Measurements from ENCODE around the gene NUDCD3. TPM values are rescaled to one million over a fixed set of nuclear protein-coding genes. Genes with fewer than 3 reads are reported as not detected.
"Not testable (repeated sequence)": the region's sequence is repeated elsewhere in the genome, so short reads cannot be mapped to it uniquely, and the experiment has no call there.

Gene NUDCD3
- total and polyA plus RNA-seq, 2 experiments from 2014 or later, result 54.7 to 60.8 TPM

DNA sequence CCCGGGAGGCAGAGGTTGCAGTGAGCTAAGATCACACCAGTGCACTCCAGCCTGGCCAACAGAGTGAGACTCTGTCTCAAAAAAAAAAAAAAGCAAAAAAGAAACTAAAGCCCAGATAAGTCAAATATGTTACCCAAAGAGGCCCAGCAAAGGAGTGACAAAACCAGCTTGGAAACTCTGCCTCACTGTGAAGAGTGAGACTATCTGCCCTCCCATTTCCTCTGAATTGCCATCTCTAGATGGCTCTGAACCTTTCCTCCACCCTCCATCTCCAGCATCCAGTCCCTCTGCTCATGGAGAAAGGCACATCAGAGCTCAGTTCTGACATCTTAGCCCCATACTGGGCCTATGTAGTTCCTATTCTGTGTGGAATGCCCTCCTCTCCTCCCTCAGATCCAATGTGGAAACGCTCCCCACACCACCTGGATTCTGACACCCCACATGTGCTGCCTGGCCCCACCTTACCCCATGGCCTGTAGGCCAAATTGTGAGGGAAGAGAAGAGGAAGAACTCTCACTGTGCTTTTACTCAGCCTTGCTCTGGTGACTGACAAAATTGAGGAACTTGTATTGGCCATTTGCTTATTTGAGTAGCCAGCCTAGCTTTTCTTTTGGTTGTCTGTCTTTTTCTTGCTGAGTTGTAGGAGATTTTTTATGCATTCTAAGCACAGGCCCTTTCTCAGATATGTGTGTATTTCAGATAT is 18.0 kb upstream of the NUDCD3 start:
- TF ChIP-seq EZH2phosphoT487 (IDR thresholded peaks at IDR 0.05; ENCODE audit: low read depth, severe bottlenecking, unreplicated experiment) (no peak), EZH2 (IDR thresholded peaks at IDR 0.05; ENCODE audit: borderline replicate concordance) (no peak), CTCF (IDR thresholded peaks at IDR 0.05; ENCODE audit: poor library complexity) (no peak)
- peaks cover 8% of the 10 kb centered on the region for H3K4me1 ChIP-seq (ENCODE audit: insufficient read depth)
- H3K79me2 ChIP-seq, result no peaks in the 10 kb centered on the region
- H3K9me3 ChIP-seq (ENCODE audit: low read depth), result no peaks in the 10 kb centered on the region
- no peaks in the 10 kb centered on the region for H3K36me3 ChIP-seq (replicated peaks; ENCODE audit: insufficient read depth, low read depth)
- H3K9me2 ChIP-seq (replicated peaks; ENCODE audit: insufficient read depth), result no peaks in the 10 kb centered on the region
- 64% methylated on average over 2 of the region's 2 CpGs for WGBS (ENCODE audit: low lambda C conversion rate, missing lambda C conversion rate)
- H3K27me3 ChIP-seq, result no peaks in the 10 kb centered on the region
- H3K27ac ChIP-seq, result no peak overlapping the region
- no peaks in the 10 kb centered on the region for H4K20me1 ChIP-seq (ENCODE audit: insufficient read depth, poor library complexity, severe bottlenecking)
- H3K4me2 ChIP-seq, result no peak overlapping the region
- H3K4me3 ChIP-seq, result no peak overlapping the region
- H2AFZ ChIP-seq, result no peak overlapping the region
- no peak for DNase-seq (ENCODE audit: low spot score)

GRCh38 chr7:44506592-44507288 is 16.3 kb upstream of the NUDCD3 start:
- H4K20me1 ChIP-seq (ENCODE audit: insufficient read depth, poor library complexity, severe bottlenecking); DNase-seq (ENCODE audit: low spot score); H3K36me3 ChIP-seq (replicated peaks; ENCODE audit: insufficient read depth, low read depth); H3K4me2 ChIP-seq; H3K27ac ChIP-seq; H3K9me2 ChIP-seq (replicated peaks; ENCODE audit: insufficient read depth); H3K9me3 ChIP-seq (ENCODE audit: low read depth); H3K27me3 ChIP-seq; H2AFZ ChIP-seq; H3K4me1 ChIP-seq (ENCODE audit: insufficient read depth); H3K4me3 ChIP-seq; H3K79me2 ChIP-seq: not testable (repeated sequence)
- WGBS (ENCODE audit: low lambda C conversion rate, missing lambda C conversion rate), result 77% methylated on average over 3 of the region's 3 CpGs

GRCh38 chr7:44505595-44505994 is 15.1 kb upstream of the NUDCD3 start:
- Histone ChIP-seq H4K20me1 (ENCODE audit: insufficient read depth, poor library complexity, severe bottlenecking) (no peaks in the 10 kb centered on the region), H3K9me3 (ENCODE audit: low read depth) (no peaks in the 10 kb centered on the region), H2AFZ (no peak overlapping the region), H3K36me3 (replicated peaks; ENCODE audit: insufficient read depth, low read depth) (no peaks in the 10 kb centered on the region), H3K9me2 (replicated peaks; ENCODE audit: insufficient read depth) (no peaks in the 10 kb centered on the region), H3K27me3 (no peaks in the 10 kb centered on the region), H3K4me3 (no peak overlapping the region), H3K79me2 (no peaks in the 10 kb centered on the region), H3K4me2 (no peak overlapping the region), H3K27ac (no peak overlapping the region), H3K4me1 (ENCODE audit: insufficient read depth) (no peaks in the 10 kb centered on the region)
- TF ChIP-seq EZH2phosphoT487 (IDR thresholded peaks at IDR 0.05; ENCODE audit: low read depth, severe bottlenecking, unreplicated experiment) (no peak), EZH2 (IDR thresholded peaks at IDR 0.05; ENCODE audit: borderline replicate concordance) (no peak), CTCF (IDR thresholded peaks at IDR 0.05; ENCODE audit: poor library complexity) (no peak)
- DNase-seq (ENCODE audit: low spot score), result no peak
- WGBS (ENCODE audit: low lambda C conversion rate, missing lambda C conversion rate), result 86% methylated on average over 3 of the region's 3 CpGs

DNA sequence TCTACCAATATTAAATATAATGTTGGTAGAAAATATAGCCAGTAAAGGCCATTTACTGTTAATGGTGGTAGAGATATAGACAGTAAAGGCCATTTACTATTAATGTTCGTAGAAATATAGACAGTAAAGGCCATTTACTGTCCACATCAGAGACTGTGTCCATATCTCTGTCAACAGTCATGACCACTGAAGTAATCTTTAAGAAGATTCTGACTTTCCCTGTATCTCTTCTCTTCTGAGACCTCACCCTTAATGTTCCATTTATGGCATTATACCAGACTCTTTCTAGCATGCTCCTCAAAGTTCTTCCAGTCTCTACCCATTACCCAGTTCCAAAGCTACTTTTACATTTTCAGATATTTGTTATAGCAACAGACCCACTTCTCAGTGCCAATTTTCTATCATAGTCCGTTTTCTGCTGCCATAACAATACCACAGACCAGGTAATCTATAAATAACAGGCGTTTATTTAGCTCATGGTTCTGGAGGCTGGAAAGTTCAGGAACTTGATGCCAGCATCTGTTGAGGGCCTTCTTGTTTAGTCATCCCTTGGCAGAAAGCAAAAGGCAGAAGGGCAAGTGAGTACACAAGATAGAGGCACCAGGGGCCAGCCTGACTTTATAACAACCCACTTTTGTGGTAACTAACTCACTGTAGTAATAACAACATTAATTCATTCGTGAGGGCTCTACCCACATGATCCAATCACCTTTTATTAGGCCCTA is 7.9 kb upstream of the NUDCD3 start:
- no peaks in the 10 kb centered on the region for H3K79me2 ChIP-seq
- no peaks in the 10 kb centered on the region for H3K4me1 ChIP-seq (ENCODE audit: insufficient read depth)
- no peaks in the 10 kb centered on the region for H4K20me1 ChIP-seq (ENCODE audit: insufficient read depth, poor library complexity, severe bottlenecking)
- 65% methylated on average over 4 of the region's 4 CpGs for WGBS (ENCODE audit: low lambda C conversion rate, missing lambda C conversion rate)
- no peaks in the 10 kb centered on the region for H3K9me2 ChIP-seq (replicated peaks; ENCODE audit: insufficient read depth)
- H3K9me3 ChIP-seq (ENCODE audit: low read depth), result no peaks in the 10 kb centered on the region
- H3K36me3 ChIP-seq (replicated peaks; ENCODE audit: insufficient read depth, low read depth), result no peaks in the 10 kb centered on the region
- DNase-seq (ENCODE audit: low spot score), result no peak
- H3K27ac ChIP-seq, result no peak overlapping the region
- no peaks in the 10 kb centered on the region for H3K27me3 ChIP-seq
- no peak overlapping the region for H2AFZ ChIP-seq
- TF ChIP-seq EZH2phosphoT487 (IDR thresholded peaks at IDR 0.05; ENCODE audit: low read depth, severe bottlenecking, unreplicated experiment), result no peak
- TF ChIP-seq EZH2 (IDR thresholded peaks at IDR 0.05; ENCODE audit: borderline replicate concordance), result no peak
- H3K4me3 ChIP-seq, result no peak overlapping the region
- H3K4me2 ChIP-seq, result no peak overlapping the region
